ENCODE measurements around the gene PSMG4.
A peak's percentile ranks its signal among the peaks of the same experiment; 100 is the strongest.

DNA sequence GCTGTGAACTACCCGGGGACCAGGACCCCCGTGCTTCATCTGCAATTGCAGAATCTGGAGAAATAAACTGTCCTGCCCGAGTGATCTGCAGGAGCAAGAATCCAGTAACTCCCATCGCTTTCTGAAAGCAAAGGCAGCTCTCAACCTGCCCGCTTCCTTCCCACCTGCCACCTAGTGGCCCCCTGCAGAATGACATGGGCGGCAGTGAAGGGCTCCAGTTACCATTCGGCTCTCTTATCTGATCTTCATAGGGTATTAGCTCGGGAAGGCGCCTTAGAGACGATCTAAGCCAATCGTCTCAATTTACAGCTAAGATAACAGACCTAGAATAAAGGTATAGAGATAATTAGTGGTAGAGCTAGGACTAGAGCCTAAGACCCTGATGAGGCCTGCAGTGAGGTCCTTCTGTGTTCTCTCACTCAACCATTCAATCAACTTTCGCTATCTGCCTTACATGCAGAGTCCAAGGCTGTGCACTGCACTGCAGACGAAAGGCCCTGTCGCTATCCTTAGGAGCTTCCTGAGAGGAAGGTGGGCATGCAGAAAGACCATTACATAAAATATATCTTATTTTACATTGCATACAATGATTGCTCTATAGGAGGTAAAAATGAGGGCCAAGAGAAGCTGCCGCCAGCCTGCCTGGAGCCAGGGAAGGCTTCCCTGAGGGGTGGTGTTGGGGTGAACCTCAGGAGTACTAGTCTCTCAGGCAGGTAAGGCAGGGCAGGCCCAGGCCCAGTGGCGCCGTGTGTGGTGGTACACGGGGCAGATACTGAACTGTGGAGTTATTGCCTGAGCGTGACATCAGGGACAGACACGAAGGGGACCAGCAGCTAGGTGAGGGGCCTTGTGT lies 7.1 kb upstream of the PSMG4 start:
- TF ChIP-seq ZNF263 (CRISPR knock-in tag; IDR thresholded peaks at IDR 0.05; ENCODE audit: borderline replicate concordance) (peak; percentile 56; the same call in 1 of the 2 replicates), ZNF77 (CRISPR knock-in tag; IDR thresholded peaks at IDR 0.05) (no peak), HDGF (IDR thresholded peaks at IDR 0.05) (peak; percentile 57), ATF1 (CRISPR knock-in tag; IDR thresholded peaks at IDR 0.05) (no peak), ATF1 (tag; IDR thresholded peaks at IDR 0.05) (peak; percentile 58; the same call in 1 of the 2 replicates), NCOA1 (IDR thresholded peaks at IDR 0.05; ENCODE audit: low read depth) (no peak; the same call in 1 of the 2 replicates), RAD21 (CRISPR knock-in tag; conservative IDR thresholded peaks at IDR 0.05 in 1 of 2, IDR thresholded peaks at IDR 0.05 in 1 of 2) (peak; percentile 87 to 88), STAT5A (IDR thresholded peaks at IDR 0.05; ENCODE audit: borderline replicate concordance, low read length) (0 out of 2 replicates have a peak, but pooled peaks have one; percentile 6), SPI1 (IDR thresholded peaks at IDR 0.05; ENCODE audit: borderline replicate concordance, low read depth, low read length) (peak; percentile 55; the same call in 1 of the 2 replicates), PCBP2 (IDR thresholded peaks at IDR 0.05; ENCODE audit: low read depth, low read length, poor library complexity, severe bottlenecking) (no peak), RBFOX2 (IDR thresholded peaks at IDR 0.05; ENCODE audit: low read depth, low read length) (no peak)
- TF ChIP-seq, protein P1, sequence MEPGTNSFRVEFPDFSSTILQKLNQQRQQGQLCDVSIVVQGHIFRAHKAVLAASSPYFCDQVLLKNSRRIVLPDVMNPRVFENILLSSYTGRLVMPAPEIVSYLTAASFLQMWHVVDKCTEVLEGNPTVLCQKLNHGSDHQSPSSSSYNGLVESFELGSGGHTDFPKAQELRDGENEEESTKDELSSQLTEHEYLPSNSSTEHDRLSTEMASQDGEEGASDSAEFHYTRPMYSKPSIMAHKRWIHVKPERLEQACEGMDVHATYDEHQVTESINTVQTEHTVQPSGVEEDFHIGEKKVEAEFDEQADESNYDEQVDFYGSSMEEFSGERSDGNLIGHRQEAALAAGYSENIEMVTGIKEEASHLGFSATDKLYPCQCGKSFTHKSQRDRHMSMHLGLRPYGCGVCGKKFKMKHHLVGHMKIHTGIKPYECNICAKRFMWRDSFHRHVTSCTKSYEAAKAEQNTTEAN (CRISPR knock-in tag; IDR thresholded peaks at IDR 0.05) = no peak; the same call in 1 of the 2 replicates
- TF ChIP-seq, protein P2, sequence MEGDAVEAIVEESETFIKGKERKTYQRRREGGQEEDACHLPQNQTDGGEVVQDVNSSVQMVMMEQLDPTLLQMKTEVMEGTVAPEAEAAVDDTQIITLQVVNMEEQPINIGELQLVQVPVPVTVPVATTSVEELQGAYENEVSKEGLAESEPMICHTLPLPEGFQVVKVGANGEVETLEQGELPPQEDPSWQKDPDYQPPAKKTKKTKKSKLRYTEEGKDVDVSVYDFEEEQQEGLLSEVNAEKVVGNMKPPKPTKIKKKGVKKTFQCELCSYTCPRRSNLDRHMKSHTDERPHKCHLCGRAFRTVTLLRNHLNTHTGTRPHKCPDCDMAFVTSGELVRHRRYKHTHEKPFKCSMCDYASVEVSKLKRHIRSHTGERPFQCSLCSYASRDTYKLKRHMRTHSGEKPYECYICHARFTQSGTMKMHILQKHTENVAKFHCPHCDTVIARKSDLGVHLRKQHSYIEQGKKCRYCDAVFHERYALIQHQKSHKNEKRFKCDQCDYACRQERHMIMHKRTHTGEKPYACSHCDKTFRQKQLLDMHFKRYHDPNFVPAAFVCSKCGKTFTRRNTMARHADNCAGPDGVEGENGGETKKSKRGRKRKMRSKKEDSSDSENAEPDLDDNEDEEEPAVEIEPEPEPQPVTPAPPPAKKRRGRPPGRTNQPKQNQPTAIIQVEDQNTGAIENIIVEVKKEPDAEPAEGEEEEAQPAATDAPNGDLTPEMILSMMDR (IDR thresholded peaks at IDR 0.05 in 2 of 3, conservative IDR thresholded peaks at IDR 0.05 in 1 of 3; ENCODE audit: insufficient read depth in 2 of 3, low read depth in 1 of 3, low read length in 3 of 3) = peak; percentile 97 to 99 (median 97)
- TF ChIP-seq, protein P3, sequence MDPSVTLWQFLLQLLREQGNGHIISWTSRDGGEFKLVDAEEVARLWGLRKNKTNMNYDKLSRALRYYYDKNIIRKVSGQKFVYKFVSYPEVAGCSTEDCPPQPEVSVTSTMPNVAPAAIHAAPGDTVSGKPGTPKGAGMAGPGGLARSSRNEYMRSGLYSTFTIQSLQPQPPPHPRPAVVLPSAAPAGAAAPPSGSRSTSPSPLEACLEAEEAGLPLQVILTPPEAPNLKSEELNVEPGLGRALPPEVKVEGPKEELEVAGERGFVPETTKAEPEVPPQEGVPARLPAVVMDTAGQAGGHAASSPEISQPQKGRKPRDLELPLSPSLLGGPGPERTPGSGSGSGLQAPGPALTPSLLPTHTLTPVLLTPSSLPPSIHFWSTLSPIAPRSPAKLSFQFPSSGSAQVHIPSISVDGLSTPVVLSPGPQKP (CRISPR knock-in tag; IDR thresholded peaks at IDR 0.05) = no peak
